Parathyroid adenoma (tissue), 2 donors: ENCODE results near the gene PTEN.

ENCODE experiments used
- H2AFZ ChIP-seq: fragments of 300-600 bp; sonication (generic); one replicate; pipeline ENCODE4 v1.7.0; 2017; ENCODE audit warnings: antibody characterized with exemption, mild to moderate bottlenecking
- H3K27ac ChIP-seq: fragments of 300-600 bp; sonication (generic); one replicate; pipeline ENCODE4 v1.7.0; 2017
- H3K27me3 ChIP-seq: fragments of 300-600 bp; sonication (generic); one replicate; pipeline ENCODE4 v1.7.0; 2017; ENCODE audit warnings: low read length; ENCODE audit not compliant: control insufficient read depth, insufficient read depth
- H3K36me3 ChIP-seq: fragments of 300-600 bp; sonication (generic); one replicate; pipeline ENCODE4 v1.7.0; 2017; ENCODE audit warnings: low read length; ENCODE audit not compliant: control insufficient read depth, insufficient read depth
- H3K4me1 ChIP-seq: fragments of 300-600 bp; sonication (generic); one replicate; pipeline ENCODE4 v1.7.0; 2017; ENCODE audit warnings: control low read depth
- H3K4me2 ChIP-seq: fragments of 300-600 bp; sonication (generic); one replicate; pipeline ENCODE4 v1.7.0; 2017; ENCODE audit warnings: low read length
- H3K4me3 ChIP-seq: fragments of 300-600 bp; sonication (generic); one replicate; pipeline ENCODE4 v1.7.0; 2017; ENCODE audit warnings: low read depth, low read length
- H3K79me2 ChIP-seq: fragments of 300-600 bp; sonication (generic); one replicate; pipeline ENCODE4 v1.7.0; 2017; ENCODE audit warnings: control low read depth
- H3K9ac ChIP-seq: fragments of 300-600 bp; sonication (generic); one replicate; pipeline ENCODE4 v1.7.0; 2017; ENCODE audit warnings: mild to moderate bottlenecking
- H3K9me3 ChIP-seq: fragments of 300-600 bp; sonication (generic); one replicate; pipeline ENCODE4 v1.7.0; 2017; ENCODE audit warnings: low read length; ENCODE audit not compliant: control insufficient read depth
- TF ChIP-seq, protein P1 (sequence below): fragments of 300-600 bp; sonication (generic); IDR thresholded peaks from one replicate; pipeline ENCODE4 v1.7.0; 2017; ENCODE audit warnings: antibody characterized with exemption, mild to moderate bottlenecking
- donor health status: primary hyperparathyroidism.

Gene PTEN

DNA sequence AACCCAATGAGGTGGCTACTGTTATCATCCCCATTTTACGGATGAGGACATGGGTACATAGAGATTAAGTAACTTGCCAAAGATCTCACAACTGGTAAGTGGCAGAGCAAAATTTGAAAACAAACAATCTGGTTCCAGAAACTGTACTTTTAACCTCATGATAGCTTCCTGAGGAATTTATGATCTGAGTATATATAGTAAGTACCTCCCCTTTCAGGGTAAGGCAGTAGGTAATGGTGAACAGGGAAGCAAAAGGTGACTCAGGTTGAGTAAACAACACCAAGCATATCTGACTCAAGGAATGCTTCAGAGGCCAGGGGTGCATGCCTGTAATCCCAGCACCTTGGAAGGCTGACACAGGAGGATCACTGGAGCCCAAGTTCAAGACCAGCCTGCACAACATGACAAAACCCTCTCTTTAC, 21.2 kb upstream of the PTEN start:
- no peak overlapping the region for H2AFZ ChIP-seq
- TF ChIP-seq, protein P1, sequence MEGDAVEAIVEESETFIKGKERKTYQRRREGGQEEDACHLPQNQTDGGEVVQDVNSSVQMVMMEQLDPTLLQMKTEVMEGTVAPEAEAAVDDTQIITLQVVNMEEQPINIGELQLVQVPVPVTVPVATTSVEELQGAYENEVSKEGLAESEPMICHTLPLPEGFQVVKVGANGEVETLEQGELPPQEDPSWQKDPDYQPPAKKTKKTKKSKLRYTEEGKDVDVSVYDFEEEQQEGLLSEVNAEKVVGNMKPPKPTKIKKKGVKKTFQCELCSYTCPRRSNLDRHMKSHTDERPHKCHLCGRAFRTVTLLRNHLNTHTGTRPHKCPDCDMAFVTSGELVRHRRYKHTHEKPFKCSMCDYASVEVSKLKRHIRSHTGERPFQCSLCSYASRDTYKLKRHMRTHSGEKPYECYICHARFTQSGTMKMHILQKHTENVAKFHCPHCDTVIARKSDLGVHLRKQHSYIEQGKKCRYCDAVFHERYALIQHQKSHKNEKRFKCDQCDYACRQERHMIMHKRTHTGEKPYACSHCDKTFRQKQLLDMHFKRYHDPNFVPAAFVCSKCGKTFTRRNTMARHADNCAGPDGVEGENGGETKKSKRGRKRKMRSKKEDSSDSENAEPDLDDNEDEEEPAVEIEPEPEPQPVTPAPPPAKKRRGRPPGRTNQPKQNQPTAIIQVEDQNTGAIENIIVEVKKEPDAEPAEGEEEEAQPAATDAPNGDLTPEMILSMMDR, result no peak
- H3K9ac ChIP-seq, result no peak overlapping the region
- H3K27me3 ChIP-seq, result no peaks in the 10 kb centered on the region
- no peak overlapping the region for H3K4me2 ChIP-seq
- H3K4me3 ChIP-seq, result no peak overlapping the region
- no peaks in the 10 kb centered on the region for H3K4me1 ChIP-seq
- no peak overlapping the region for H3K27ac ChIP-seq
- H3K9me3 ChIP-seq, result no peaks in the 10 kb centered on the region
- H3K36me3 ChIP-seq, result no peaks in the 10 kb centered on the region
- H3K79me2 ChIP-seq, result no peaks in the 10 kb centered on the region

DNA sequence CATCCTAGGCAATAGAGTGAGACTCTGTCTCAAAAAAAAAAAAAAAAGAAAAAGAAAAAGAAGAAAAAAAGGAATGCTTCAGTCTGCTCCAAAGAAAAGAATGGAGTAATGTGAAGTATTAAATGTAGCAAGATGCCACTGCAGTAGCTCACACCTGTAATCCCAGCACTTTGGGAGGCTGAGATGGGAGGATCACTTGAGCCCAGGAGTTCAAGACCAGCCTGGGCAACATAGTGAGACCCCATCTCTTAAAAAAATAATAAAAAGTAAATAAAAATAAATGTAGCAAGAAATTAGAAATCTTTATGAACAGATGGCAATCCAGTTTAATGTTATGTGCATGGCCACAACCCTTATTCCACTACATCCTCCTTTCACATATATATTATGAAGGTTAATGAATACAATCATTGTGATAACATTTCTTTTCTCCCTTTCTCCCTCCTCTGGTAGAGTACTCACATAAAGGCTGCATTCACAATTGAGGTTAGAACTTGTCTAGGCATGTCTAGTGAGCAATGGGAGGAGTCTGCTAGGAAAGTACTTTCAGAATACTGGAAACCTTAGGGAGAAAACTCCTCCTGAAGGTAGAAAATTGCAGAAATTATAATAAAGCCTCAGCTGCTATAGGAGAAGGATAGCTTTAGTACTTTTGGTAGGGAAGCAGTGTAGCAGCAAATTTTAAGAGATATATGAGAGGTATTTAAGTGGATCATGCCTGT, 20.5 kb upstream of the PTEN start:
- Histone ChIP-seq H3K4me2 (no peak overlapping the region), H3K9ac (no peak overlapping the region), H3K36me3 (no peaks in the 10 kb centered on the region), H3K27me3 (no peaks in the 10 kb centered on the region), H3K9me3 (no peaks in the 10 kb centered on the region), H3K4me1 (no peaks in the 10 kb centered on the region), H3K79me2 (no peaks in the 10 kb centered on the region), H2AFZ (no peak overlapping the region), H3K4me3 (no peak overlapping the region), H3K27ac (no peak overlapping the region)
- TF ChIP-seq, protein P1, result no peak

DNA sequence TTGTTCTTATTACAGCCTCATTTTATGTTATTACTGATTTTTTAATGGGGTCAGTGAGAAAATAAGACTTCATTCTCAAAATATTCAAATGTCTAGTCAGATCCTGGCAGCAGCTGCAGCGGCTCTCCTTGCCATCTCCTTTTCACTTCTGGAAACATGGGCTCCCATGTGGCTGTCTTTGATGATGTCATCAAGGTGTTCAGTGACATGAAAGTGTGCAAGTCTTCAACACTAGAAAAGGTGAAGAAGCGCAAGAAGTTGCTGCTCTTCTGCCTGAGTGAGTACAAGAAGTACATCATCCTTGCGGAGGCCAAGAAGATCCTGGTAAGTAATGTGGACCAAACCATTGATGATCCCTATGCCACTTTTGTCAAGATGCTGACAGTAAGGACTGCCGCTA, 19.7 kb upstream of the PTEN start:
- Histone ChIP-seq H3K9ac (no peak overlapping the region), H3K4me3 (no peak overlapping the region), H3K4me1 (no peaks in the 10 kb centered on the region), H3K4me2 (no peak overlapping the region), H3K27ac (no peak overlapping the region), H3K9me3 (no peaks in the 10 kb centered on the region), H3K79me2 (no peaks in the 10 kb centered on the region), H3K36me3 (no peaks in the 10 kb centered on the region), H3K27me3 (no peaks in the 10 kb centered on the region), H2AFZ (no peak overlapping the region)
- TF ChIP-seq, protein P1, result no peak

DNA sequence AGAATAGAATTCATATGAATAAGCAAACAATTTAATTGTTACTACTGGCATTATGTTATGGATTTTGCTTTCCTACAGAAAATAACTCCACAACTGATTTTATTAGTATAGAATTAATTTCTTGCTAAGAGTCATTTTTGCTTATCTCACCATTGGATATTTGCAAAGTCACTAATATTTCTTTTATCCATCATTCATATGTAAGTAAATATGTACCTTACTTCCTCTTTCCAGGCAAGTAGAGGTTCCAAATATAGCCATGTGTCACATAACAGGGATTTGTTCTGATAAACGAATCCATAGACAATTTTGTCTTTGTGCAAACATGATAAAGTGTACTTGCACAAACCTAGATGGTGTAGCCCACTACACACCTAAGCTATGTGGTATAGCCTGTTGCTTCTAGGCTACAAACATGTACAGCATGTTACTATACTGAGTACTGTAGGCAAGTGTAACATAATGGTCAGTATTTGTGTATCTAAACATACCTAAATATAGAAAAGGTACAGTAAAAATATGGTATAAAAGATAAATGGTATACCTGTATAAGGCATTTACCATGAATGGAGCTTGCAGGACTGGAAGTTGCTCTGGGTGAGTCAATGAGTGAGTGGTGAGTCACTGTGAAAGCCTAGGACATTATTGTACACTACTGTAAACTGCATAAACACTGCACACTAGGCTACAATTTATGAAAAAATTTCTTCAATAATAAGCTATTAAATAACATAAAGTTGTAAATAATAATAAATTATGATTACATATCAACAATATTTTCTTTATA, 18.4 kb upstream of the PTEN start:
- no peak overlapping the region for H3K27ac ChIP-seq
- TF ChIP-seq, protein P1, result no peak
- no peaks in the 10 kb centered on the region for H3K27me3 ChIP-seq
- H3K9ac ChIP-seq, result no peak overlapping the region
- H3K4me1 ChIP-seq, result no peaks in the 10 kb centered on the region
- no peaks in the 10 kb centered on the region for H3K36me3 ChIP-seq
- no peak overlapping the region for H2AFZ ChIP-seq
- no peak overlapping the region for H3K4me3 ChIP-seq
- no peak overlapping the region for H3K4me2 ChIP-seq
- no peaks in the 10 kb centered on the region for H3K79me2 ChIP-seq
- no peaks in the 10 kb centered on the region for H3K9me3 ChIP-seq
